ENCODE measurements around the gene DCC.
"Not testable (repeated sequence)": the region's sequence is repeated elsewhere in the genome, so short reads cannot be mapped to it uniquely, and the experiment has no call there.

DCC gene

DNA sequence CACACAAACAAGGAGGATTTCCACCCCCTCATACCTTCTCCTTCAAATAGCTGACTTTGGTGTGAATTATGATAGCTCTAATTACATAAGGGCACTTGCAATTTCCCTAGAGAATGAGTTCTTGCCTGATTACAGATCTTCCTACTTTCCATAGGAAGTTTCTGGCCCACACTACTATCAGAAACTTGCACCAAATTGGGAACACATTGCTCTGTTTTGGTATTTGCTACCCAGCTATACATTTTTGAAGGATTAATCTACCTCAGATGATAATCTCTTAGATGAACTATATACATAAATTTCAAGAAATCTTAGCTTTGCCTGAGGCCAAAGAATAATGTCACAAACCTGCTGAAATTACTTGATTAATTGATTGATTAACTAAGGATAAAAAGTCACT lies 4.9 kb downstream of the DCC start:
- TF ChIP-seq, protein P1, sequence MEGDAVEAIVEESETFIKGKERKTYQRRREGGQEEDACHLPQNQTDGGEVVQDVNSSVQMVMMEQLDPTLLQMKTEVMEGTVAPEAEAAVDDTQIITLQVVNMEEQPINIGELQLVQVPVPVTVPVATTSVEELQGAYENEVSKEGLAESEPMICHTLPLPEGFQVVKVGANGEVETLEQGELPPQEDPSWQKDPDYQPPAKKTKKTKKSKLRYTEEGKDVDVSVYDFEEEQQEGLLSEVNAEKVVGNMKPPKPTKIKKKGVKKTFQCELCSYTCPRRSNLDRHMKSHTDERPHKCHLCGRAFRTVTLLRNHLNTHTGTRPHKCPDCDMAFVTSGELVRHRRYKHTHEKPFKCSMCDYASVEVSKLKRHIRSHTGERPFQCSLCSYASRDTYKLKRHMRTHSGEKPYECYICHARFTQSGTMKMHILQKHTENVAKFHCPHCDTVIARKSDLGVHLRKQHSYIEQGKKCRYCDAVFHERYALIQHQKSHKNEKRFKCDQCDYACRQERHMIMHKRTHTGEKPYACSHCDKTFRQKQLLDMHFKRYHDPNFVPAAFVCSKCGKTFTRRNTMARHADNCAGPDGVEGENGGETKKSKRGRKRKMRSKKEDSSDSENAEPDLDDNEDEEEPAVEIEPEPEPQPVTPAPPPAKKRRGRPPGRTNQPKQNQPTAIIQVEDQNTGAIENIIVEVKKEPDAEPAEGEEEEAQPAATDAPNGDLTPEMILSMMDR (IDR thresholded peaks at IDR 0.05): no peak
- Histone ChIP-seq H3K27ac (no peak overlapping the region), H3K4me3 (no peak overlapping the region)
- DNase-seq (ENCODE audit: low spot score): no peak

DNA sequence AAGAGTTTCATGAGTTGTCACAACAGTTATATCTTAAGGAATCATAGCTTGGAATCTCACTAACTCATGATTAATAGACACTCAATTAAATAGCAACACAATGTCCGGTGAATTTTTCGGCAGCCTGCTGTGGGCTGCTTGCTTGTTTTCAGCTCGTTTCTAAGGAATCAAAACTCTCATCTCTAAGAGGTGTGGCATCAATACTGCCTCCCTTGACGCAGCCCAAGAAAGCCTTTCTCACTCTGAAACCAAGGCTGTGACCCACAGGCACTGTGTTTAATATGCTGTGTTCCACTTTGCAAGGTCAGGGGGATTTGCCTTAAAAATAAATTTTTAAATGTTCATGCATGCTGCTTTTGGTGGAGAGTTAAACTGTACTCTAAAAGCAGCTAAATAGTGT lies 5.4 kb downstream of the DCC start:
- H3K27ac ChIP-seq: no peak overlapping the region
- H3K4me3 ChIP-seq: no peak overlapping the region
- no peak for DNase-seq (ENCODE audit: low spot score)
- TF ChIP-seq, protein P1 (IDR thresholded peaks at IDR 0.05): no peak

DNA sequence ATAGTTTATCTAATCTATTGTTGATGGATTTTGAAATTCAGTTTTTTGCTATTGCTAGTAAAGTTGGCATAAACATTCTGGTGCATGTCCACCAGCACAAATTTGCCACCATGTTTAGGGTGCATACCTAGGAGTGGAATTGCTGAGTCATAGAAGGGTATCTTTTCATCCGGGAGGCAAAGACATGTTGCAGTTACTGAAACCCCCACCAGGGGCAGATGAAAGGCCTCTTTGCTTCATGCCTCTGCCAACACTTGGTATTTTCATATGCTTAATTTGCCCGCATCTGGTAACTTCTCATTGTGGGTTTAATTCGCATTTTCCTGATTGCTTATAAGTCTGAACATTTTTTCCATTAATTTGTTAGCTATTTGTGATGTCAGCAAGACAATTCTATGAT lies 8.2 kb downstream of the DCC start:
- no peak for DNase-seq (ENCODE audit: low spot score)
- TF ChIP-seq, protein P1 (IDR thresholded peaks at IDR 0.05): no peak
- Histone ChIP-seq H3K4me3 (no peak overlapping the region), H3K27ac (no peak overlapping the region)

DNA sequence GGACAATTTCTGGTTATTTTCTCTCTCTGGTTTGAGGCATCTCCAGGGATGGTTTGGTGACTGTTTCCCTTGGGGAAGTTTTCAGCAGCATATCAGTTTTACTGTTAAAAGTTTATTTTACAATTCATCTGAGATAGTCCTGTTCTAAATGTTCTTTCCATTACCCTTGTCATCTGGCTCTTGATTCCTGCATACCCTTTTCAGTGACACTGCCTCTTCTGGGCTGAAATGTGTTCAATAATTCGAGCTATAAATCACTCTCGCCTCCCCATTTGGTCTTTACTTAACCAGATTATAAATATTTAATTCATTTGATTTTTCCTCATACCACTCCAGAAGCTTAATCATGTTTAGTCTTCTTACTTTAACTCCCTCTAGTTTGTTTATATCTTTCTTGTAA lies 9.5 kb downstream of the DCC start:
- no peak overlapping the region for H3K27ac ChIP-seq
- no peak for DNase-seq (ENCODE audit: low spot score)
- TF ChIP-seq, protein P1 (IDR thresholded peaks at IDR 0.05): no peak
- no peak overlapping the region for H3K4me3 ChIP-seq

DNA sequence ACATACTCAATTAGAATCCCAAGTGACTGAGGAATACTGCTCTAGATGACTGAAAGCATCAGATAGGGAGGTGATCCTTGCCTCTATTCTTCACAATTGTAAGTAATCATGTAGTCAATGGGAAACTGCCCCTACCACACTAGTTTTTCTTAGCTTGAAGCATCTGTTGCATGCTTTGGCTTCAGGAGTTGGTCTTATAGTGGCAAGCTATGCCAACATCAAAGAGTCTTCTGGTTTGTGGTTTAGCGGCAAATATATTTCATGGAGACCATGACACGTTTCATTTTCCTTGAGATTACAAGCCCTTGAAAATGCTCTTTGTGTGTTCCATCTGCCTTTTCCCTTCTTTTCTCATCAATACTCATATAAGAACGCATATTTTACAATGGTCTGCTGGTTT lies 12.9 kb downstream of the DCC start:
- TF ChIP-seq, protein P1 (IDR thresholded peaks at IDR 0.05): no peak

DNA sequence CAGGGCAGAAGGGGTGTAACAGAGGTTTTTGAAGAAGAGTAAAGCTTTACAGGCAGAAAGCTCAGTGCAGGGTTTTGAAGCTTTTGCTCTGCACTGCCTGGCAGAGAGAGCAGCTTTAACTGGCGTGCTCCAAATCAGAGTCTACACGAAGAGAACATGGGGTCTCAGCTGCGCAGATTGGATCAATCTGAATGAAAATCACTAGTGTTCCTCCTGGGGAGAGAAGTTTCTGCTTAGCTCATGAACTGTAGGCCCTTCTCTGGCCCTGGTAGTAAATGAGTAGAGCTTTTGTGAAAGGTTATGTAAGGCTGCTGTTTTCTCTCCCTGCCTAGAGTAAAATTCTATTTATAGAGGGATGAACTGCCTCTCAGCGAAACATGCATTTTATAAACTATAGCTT lies 13.6 kb downstream of the DCC start:
- H3K4me3 ChIP-seq: no peak overlapping the region
- DNase-seq (ENCODE audit: low spot score): no peak
- no peak overlapping the region for H3K27ac ChIP-seq
- TF ChIP-seq, protein P1 (IDR thresholded peaks at IDR 0.05): no peak

More for the DNA sequence above, 12.9 kb downstream of the DCC start:
- no peak overlapping the region for H3K4me3 ChIP-seq
- DNase-seq (ENCODE audit: low spot score): no peak
- no peak overlapping the region for H3K27ac ChIP-seq

DNA sequence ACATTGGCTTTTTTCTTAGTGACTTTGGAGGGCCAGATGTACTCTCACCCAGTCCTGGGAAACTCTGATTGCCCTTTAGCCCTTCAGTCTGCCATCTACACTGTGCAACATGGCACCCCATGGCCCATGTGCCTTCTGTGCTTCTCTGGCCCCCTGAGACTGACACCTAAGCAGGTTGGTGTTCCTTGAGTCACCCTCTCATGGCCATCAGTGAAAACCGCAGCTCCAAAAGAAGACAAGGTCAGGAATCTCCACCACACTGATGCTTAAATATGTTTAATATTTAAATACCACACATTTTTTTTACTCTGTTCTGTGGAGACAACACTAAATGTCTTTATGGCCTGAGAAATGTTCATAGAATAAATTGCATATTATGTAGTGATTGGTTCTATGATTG lies 23.9 kb downstream of the DCC start:
- Histone ChIP-seq H3K4me3 (no peak overlapping the region), H3K27ac (no peak overlapping the region)
- no peak for DNase-seq (ENCODE audit: low spot score)
- TF ChIP-seq, protein P1 (IDR thresholded peaks at IDR 0.05): no peak

DNA sequence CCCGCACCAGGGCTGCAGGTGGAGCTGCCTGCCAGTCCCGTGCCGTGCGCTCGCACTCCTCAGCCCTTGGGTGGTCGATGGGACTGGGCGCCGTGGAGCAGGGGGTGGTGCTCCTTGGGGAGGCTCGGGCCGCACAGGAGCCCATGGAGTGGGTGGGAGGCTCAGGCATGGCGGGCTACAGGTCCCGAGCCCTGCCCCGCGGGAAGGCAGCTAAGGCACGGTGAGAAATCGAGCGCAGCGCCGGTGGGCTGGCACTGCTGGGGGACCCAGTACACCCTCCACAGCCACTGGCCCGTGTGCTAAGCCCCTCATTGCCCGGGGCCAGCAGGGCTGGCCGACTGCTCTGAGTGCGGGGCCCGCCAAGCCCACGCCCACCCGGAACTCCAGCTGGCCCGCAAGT lies 26.9 kb downstream of the DCC start:
- not testable (repeated sequence) for H3K27ac ChIP-seq; DNase-seq (ENCODE audit: low spot score); H3K4me3 ChIP-seq
